SK-N-SH (cell line): ENCODE results near the gene HSPB7. TPM values are rescaled to one million over a fixed set of nuclear protein-coding genes. Genes with fewer than 3 reads are reported as not detected.

Source experiments
- CTCF ChIA-PET: fragments of 300-600, 350-600 bp; formaldehyde crosslinking; extraction: SDS; loops from one replicate; lab custom pipeline; 2021; lab: Yijun Ruan, JAX
- POLR2A ChIA-PET: fragments of 350-600 bp; sonication (Branson Sonifier 250); formaldehyde crosslinking; extraction: SDS; loops from one replicate; lab custom pipeline; 2020; ENCODE audit warnings: antibody characterized with exemption, inconsistent platforms; lab: Yijun Ruan, JAX
- DNase-seq: peaks from one replicate; pipeline ENCODE4 v3.0.0; 2012
- H2AFZ ChIP-seq: fragments of 200-600 bp; sonication (generic); 2 replicates; pipeline ENCODE4 v1.8.1; 2016; ENCODE audit warnings: antibody characterized with exemption, mild to moderate bottlenecking, low read depth
- H3F3A ChIP-seq: fragments of 200-600 bp; sonication (generic); replicated peaks from 2 replicates; pipeline ENCODE3; 2016; ENCODE audit warnings: antibody characterized with exemption, mild to moderate bottlenecking; ENCODE audit not compliant: insufficient read depth
- H3K27ac ChIP-seq, 2 experiments: fragments of 200-500 bp in 1 of 2; fragments of 200-600 bp in 1 of 2; sonication (Bioruptor generic) in 1 of 2; sonication (generic), shearing (Covaris generic) in 1 of 2; 2 replicates each; pipeline versions ENCODE4 v1.5.1 to v1.6.1; 2014 to 2016; ENCODE audit warnings: low read depth in 2 of 2, inconsistent platforms in 1 of 2, low read length in 1 of 2, mild to moderate bottlenecking in 1 of 2, mixed read lengths in 1 of 2
- H3K27me3 ChIP-seq: fragments of 200-600 bp; sonication (generic), shearing (Covaris generic); 2 replicates; pipeline ENCODE4 v1.6.1; 2016; ENCODE audit warnings: mixed run types; ENCODE audit not compliant: insufficient read depth
- H3K36me3 ChIP-seq, 2 experiments: fragments of 200-500 bp in 1 of 2; fragments of 200-600 bp in 1 of 2; sonication (Bioruptor generic) in 1 of 2; sonication (generic) in 1 of 2; replicated peaks in 1 of 2; 2 replicates each; pipeline versions ENCODE3 to v1.5.1; 2014 to 2016; ENCODE audit warnings: low read length in 1 of 2, mild to moderate bottlenecking in 1 of 2; ENCODE audit not compliant: insufficient read depth in 2 of 2, control insufficient read depth in 1 of 2
- H3K4me1 ChIP-seq, 2 experiments: fragments of 200-500 bp in 1 of 2; fragments of 200-600 bp in 1 of 2; sonication (Bioruptor generic) in 1 of 2; sonication (generic), shearing (Covaris generic) in 1 of 2; 2 replicates each; pipeline versions ENCODE4 v1.5.1 to v1.6.1; 2014 to 2016; ENCODE audit warnings: low read depth in 1 of 2, low read length in 1 of 2, mixed run types in 1 of 2; ENCODE audit not compliant: insufficient read depth in 2 of 2, control insufficient read depth in 1 of 2
- H3K4me2 ChIP-seq: fragments of 200-600 bp; sonication (generic), shearing (Covaris generic); 2 replicates; pipeline ENCODE4 v1.6.1; 2017; ENCODE audit warnings: mixed run types
- H3K4me3 ChIP-seq, 2 experiments: fragments of 200-500 bp in 1 of 2; fragments of 200-600 bp in 1 of 2; sonication (Bioruptor generic) in 1 of 2; sonication (generic), shearing (Covaris generic) in 1 of 2; 2 replicates each; pipeline versions ENCODE4 v1.5.1 to v1.8.1; 2014 to 2016; ENCODE audit warnings: low read depth in 2 of 2, inconsistent platforms in 1 of 2, low read length in 1 of 2, mild to moderate bottlenecking in 1 of 2, mixed read lengths in 1 of 2, moderate library complexity in 1 of 2
- H3K79me2 ChIP-seq: fragments of 200-600 bp; sonication (generic); 2 replicates; pipeline ENCODE4 v1.8.1; 2017; ENCODE audit warnings: mild to moderate bottlenecking; ENCODE audit not compliant: insufficient read depth
- H3K9ac ChIP-seq: fragments of 200-600 bp; sonication (generic); 2 replicates; pipeline ENCODE4 v1.6.1; 2017; ENCODE audit warnings: mixed run types
- H3K9me2 ChIP-seq: fragments of 200-600 bp; sonication (generic); 2 replicates; pipeline ENCODE4 v1.6.1; 2017; ENCODE audit warnings: mixed run types
- H3K9me3 ChIP-seq: fragments of 200-600 bp; sonication (generic); 2 replicates; pipeline ENCODE4 v1.6.1; 2017; ENCODE audit warnings: mixed run types, mild to moderate bottlenecking, moderate library complexity
- H4K20me1 ChIP-seq: fragments of 200-600 bp; sonication (generic); 2 replicates; pipeline ENCODE4 v1.6.1; 2017; ENCODE audit warnings: mild to moderate bottlenecking, mixed run types; ENCODE audit not compliant: insufficient read depth
- GATA2 ChIP-seq: sonication (generic); formaldehyde crosslinking; IDR thresholded peaks from 2 replicates; pipeline ENCODE4 v1.5.0; 2020; ENCODE audit warnings: mild to moderate bottlenecking, missing genetic modification reagents
- JUND ChIP-seq: IDR thresholded peaks from 2 replicates; pipeline ENCODE4 v1.4.0; 2012
- MXI1 ChIP-seq: IDR thresholded peaks from 2 replicates; pipeline ENCODE4 v1.6.1; 2012; ENCODE audit warnings: mild to moderate bottlenecking, low read depth, low read length, improper control_type of control experiment
- PBX3 ChIP-seq: IDR thresholded peaks from 2 replicates; pipeline ENCODE4; 2012
- RCOR1 ChIP-seq: fragments of 150-350 bp; IDR thresholded peaks from 2 replicates; pipeline ENCODE4 v1.6.1; 2017; ENCODE audit warnings: antibody characterized with exemption, low read length
- REST ChIP-seq: IDR thresholded peaks from 2 replicates; pipeline ENCODE4 v1.6.1; 2012; ENCODE audit warnings: mild to moderate bottlenecking, low read depth, low read length, moderate library complexity
- SMC3 ChIP-seq: IDR thresholded peaks from 2 replicates; pipeline ENCODE4 v1.6.1; 2012; ENCODE audit warnings: low read depth, low read length, improper control_type of control experiment
- TCF12 ChIP-seq: IDR thresholded peaks from 2 replicates; pipeline ENCODE4 v1.4.0; 2012
- USF1 ChIP-seq: IDR thresholded peaks from 2 replicates; pipeline ENCODE4 v1.4.0; 2012; ENCODE audit warnings: low read depth, borderline replicate concordance
- ZBTB33 ChIP-seq: IDR thresholded peaks from 2 replicates; pipeline ENCODE4 v1.4.0; 2012; ENCODE audit warnings: low read depth, borderline replicate concordance
- WGBS: methylation state at CpG from one replicate; pipeline ENCODE4 v1.1.6; 2017; ENCODE audit warnings: low lambda C conversion rate; 5-methylcytosine and 5-hydroxymethylcytosine counted together
- polyA plus RNA-seq, 3 experiments: library from polyadenylated mRNA; depleted of rRNA; stranded (reverse); fragments of >200 nt; gene quantifications; 2 replicates each; pipeline ENCODE4 v1.2.3, GENCODE V29; 2012

Gene HSPB7
- polyA plus RNA-seq, 1 of the 3 experiments (the other 2 are of a cell fraction) = 0.05 TPM

- TF ChIP-seq ZBTB33 (no peak), REST (no peak), JUND (no peak), GATA2 (CRISPR knock-in tag) (no peak), USF1 (no peak), PBX3 (no peak), RCOR1 (no peak), SMC3 (no peak), TCF12 (no peak)
Measured at GRCh38 chr1:16017076-16017460, 775 bp downstream of the HSPB7 start (continued).

- H3K27ac ChIP-seq = no peak overlapping the region
- H2AFZ ChIP-seq = no peak overlapping the region
- no peaks in the 10 kb centered on the region for H3K9me2 ChIP-seq
- no peaks in the 10 kb centered on the region for H3F3A ChIP-seq
- H4K20me1 ChIP-seq = no peaks in the 10 kb centered on the region
- POLR2A ChIA-PET = no interaction called here
- no peaks in the 10 kb centered on the region for H3K79me2 ChIP-seq
- WGBS = 85% methylated on average over 8 of the region's 23 CpGs
- H3K36me3 ChIP-seq = no peaks in the 10 kb centered on the region
- H3K4me1 ChIP-seq = peaks cover 10 to 57% of the 10 kb centered on the region in 2 experiments; a peak in 2 of 4 replicates
- no peaks in the 10 kb centered on the region for H3K9me3 ChIP-seq
- H3K9ac ChIP-seq = no peak overlapping the region
- H3K27me3 ChIP-seq = no peaks in the 10 kb centered on the region
- no peak for TF ChIP-seq MXI1
- DNase-seq = no peak
- no peak overlapping the region for H3K4me3 ChIP-seq
- CTCF ChIA-PET = interaction anchor here (2.0 to 4.8 kb wide), 2 partner anchors 16 to 40 kb away, joined by 14 to 27 read pairs; no protein-coding TSS in a partner anchor
- H3K4me2 ChIP-seq = no peak overlapping the region
Measured at GRCh38 chr1:16015960-16016901, 1.6 kb downstream of the HSPB7 start.
